Suppressor macrophage treated with lipopolysaccharide for 1 hour (primary cell): ENCODE measurements around the gene DBP.
"Not testable (repeated sequence)": the region's sequence is repeated elsewhere in the genome, so short reads cannot be mapped to it uniquely, and the experiment has no call there.

Experiments
- DNase-seq, 3 donors: peaks; one replicate each; pipeline ENCODE4 v3.0.0-alpha.2; 2020 to 2022

The DBP gene, protein sequence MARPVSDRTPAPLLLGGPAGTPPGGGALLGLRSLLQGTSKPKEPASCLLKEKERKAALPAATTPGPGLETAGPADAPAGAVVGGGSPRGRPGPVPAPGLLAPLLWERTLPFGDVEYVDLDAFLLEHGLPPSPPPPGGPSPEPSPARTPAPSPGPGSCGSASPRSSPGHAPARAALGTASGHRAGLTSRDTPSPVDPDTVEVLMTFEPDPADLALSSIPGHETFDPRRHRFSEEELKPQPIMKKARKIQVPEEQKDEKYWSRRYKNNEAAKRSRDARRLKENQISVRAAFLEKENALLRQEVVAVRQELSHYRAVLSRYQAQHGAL

DNA sequence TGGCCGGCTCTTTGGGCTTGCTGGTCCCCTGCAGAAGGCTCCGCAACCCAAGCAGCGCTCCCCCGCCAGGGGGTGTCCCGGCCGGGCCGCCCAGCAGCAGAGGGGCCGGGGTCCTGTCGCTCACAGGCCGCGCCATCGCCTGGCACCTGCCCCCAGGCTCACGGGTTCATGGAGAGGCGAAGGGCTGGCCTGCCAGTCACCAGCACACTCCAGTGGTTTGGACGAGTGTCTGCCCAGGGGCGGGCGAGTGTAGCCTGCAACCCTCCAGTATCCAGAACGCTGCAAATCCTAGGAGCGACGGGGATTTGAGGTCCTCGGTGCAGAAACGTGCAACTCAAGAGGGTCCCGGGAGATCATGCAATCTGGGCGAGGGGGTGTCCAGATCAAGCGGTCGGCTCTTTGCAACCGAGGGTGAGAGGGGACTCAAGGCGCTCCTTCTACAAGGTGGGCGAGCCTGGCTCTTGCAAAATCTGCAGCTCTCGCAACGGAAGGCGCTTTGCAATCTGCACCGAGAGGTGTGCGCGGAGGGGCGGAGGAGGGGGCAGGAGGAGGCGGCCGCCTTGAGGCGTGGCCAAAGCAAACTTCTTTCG lies at the start of gene DBP:
Gene DBP (minus strand): TSS at position 521 of the 590 bp plus-strand sequence. CDS start 385 bp downstream, at position 136.
- peak; percentile 46 to 62 (median 50) for DNase-seq

DNA sequence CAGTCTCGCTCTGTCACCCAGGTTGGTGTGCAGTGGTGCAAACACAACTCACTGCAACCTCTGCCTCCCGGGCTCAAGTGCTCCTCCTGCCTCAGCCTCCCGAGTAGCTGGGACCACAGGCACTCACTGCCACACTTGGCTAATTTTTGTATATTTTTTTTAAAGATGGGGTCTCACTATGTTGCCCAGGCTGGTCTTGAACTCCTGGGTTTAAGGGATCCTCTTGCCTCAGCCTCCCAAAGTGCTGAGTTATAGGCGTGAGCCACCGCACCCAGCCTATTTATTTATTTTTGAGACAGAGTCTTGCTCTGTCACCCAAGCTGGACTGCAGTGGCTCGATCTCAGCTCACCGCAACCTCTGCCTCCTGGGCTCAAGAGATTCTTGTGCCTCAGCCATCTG lies 49.5 kb upstream of the DBP start:
- not testable (repeated sequence) for DNase-seq

DNA sequence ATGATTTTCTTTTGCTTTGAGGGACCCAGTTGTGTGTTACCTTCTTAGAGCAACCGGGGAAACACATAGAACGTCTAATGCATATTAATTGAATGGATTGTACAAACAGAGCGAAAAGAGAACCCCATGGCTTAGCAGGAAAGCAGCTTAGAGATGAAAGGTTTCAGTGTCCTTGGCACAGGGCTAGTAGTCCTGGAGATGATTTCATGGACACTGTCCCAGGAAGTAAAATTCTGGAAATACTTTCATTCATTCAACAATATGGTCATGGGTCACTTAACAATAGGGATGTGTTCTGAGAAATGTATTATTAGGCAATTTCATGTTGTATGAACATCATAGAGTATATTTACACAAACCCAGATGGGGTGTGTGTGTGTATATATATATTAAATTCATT lies 48.9 kb upstream of the DBP start:
- no peak for DNase-seq

DNA sequence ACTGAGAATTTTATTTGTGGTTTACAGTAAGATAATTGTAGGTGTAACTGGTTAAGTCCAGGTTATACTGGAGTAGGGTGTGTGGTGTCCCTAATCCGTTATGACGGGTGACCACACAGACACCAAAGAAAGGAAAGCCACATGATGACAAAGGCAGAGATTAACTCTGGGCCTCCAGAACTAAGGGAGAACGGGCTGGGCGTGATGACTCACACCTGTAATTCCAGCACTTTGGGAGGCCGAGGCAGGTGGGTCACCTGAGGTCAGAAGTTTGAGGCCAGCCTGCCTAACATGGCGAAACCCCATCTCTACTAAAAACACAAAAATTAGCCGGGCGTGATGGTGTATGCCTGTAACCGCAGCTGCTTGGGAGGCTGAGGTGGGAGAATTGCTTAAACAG lies 48.4 kb upstream of the DBP start:
- no peak for DNase-seq

DNA sequence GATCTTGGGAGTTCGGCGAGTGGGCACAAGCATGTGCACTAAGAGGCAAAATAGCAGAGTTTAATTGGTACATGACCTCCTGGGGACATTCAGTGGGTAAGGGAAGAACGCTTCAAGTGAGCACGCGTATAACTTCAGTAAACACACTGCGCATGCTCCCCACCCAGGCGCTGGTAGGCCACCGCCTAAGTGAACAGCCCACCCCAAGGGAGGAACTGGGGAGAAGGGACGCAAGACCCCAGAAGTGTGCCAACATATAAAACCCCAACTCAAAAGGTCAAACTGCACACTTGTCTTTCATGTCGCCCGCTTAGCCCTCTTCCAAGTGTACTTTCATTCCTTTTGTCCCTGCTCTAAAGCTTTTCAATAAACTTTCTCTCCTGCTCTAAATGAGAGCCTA lies 46.2 kb upstream of the DBP start:
- peak in 2 of 3 donors; percentile 19 to 52 for DNase-seq

DNA sequence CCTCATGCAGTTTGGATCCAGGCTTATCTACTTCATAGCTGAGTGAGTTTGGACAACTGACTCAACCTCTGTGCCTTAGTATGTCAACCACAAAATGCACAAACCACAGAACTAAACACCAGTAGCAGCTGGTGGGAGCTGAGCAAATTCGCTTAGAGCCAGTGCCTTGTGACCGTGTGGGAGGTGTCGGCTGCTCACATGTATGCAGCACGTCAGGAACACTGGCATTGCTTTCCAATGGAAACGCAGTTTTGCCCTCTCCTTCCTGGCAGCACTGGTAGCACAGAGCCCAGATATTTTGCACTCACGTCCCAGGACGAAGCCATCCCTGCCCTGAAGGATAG lies 43.9 kb upstream of the DBP start:
- peak in 2 of 3 donors; percentile 22 to 44 for DNase-seq

DNA sequence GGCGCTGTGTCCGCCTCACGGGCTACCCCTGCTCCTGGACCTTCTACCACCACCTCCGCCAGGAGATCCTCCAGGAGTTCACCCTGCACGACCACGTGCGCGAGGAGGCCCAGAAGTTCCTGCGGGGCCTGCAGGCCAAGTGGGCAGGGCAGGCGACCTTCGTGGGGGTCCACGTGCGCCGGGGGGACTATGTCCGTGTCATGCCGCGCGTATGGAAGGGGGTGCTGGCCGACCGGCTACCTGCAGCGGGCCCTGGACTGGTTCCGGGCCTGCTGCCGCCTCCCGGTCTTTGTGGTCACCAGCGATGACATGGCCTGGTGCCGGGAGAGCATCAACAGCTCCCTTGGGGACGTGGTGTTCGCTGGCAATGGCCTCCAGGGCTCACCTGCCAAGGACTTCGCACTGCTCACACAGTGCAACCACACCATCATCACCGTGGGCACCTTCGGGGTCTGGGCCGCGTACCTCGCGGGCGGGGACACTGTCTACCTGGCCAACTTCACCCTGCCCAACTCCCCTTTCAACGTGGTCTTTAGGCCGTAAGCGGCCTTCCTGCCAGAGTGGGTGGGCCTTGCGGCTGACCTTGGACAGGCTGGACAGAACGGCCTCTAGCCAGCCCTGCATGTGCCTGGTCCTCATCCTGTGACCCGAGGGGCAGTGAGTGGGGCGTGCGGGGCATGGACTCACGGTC lies 43.4 kb upstream of the DBP start:
- DNase-seq = no peak

DNA sequence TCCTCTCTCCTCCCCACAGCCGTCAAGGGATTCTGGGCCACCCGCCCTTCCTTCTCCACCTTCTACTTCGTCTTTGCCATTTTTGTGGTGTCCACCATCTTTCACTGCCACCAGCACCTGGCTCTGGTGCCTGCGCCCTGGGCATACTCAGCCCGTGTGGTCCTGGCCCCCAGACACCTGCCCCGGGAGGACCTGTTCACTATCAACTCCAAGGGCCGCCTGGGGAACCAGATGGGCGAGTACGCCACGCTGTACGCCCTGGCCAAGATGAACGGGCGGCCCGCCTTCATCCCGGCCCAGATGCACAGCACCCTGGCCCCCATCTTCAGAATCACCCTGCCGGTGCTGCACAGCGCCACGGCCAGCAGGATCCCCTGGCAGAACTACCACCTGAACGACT lies 42.8 kb upstream of the DBP start:
- DNase-seq = not testable (repeated sequence)

DNA sequence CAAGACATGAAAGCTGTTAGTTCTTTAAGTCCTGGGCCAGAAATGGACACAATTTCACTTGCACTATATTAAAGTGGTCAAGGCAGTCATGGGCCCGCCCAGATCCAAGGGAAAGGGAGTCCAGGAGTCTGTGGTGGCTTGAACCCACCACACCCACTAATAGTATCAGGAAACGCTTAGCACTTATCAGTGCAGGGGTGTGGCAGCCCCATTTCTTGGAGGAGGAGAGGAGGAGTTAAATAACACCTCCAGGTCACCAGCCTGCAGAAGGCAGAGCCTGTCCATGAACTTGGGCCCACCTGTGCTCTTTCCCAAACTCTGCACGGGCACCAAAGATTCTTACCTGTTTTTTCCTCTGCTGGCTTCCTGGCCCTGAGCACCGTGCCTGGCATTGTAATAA lies 41.0 kb upstream of the DBP start:
- no peak for DNase-seq

DNA sequence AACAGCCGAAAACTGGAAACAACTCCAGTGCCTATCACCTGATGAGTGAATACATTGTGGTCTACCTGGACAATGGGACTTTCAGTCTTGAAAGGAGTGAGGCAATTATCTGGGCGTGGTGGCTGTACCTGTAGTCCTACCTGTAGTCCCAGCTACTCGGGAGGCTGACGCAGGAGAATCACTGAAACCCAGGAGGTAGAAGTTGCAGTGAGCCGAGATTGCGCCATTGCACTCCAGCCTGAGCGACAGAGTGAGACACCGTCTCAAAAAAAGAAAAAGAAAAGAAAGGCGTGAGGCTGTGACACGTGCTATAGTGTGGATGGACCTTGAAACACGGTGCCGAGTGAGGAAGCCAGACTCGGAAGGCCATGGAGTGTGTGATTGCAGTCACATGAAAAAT lies 39.7 kb upstream of the DBP start:
- DNase-seq = no peak

DNA sequence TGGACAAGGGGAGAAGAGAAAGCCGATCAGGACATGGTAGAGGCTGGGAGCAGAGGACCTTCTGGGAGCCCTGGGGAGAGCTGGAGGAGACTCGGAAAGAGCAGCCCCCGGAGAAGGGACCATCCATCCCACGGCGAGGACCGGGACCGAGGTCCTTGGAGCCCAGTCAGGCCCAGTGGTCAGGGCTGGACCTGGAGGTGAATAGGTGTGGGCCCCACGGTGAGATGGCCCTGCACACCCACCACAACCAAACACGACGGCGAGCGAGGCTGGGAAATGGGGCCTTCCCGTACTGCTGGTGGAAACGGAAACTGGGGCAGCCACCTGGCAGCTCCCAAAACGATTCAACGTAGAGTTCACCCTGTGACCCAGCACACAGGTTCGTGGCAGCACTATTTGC lies 39.3 kb upstream of the DBP start:
- DNase-seq = no peak

DNA sequence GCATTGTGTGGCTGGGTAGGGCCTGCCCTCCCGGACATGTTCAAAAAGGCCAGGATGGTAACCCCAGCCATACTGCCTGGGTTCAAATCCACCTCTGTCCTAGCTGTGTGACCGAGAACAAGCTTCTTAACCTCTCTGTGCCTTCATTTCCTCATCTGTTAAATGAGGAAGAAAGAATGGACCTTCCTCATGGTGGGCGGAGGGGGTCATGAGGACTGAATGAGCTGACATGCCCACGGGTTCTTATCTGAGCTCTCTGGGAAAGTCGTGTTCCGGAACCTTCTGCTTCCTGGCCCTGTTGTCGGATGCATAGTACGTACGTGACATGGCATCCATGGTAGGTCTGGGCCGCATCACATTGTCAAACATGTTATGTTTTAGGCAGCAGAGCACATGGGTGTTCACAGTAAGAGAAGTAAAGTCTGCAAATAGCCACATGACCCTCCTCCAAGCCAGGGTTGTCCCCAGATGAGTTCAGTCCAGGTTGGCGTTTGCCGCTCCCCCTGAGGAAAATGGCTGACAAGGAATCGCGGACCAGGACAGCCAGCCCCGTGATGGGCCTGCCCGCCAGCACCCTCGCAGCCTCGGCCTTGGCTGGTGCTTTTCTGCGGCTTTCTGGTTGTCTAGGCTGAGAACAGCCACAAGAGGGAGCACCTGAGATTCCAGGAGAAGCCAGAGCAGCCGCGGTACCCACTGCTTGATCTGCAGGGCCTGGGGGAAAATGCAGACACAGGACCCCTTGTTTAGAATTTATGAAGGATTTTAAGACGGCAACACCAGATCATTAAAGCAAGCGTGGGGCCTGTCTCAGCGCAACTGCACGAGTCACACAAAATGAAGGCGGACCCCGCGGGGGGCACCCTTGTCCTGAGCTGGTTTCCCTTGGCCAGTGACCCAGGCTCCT lies 38.0 kb upstream of the DBP start:
- peak; percentile 88 to 93 (median 90) for DNase-seq

DNA sequence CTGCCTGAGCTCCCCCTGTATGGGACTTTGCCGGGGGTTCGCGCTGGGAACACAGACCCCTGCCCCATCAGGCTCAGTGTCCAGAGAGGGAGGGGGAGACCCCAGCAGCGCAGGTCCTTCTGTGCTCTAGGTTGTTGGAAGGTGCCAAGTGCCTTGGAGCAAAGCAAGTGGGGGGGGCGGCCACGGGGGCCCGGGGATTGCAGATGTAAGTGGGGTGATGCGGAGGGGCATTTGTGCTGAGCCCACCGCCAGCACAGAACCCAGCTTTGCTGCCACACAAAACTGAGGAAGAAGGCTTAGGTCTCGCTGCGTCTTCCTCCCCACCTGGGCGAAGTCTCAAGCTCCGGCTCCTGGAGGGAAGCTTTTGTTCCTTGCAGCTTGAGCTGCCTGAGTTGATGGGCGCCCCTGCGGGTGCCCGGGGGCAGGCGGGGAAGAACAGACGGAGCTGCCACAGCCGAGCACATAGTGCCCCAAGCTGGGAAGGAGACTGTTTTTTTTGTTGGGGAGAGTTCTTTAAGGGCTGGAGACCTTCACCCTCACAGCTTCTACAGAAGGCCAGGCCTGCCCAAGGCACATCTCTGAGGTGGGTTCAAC lies 37.1 kb upstream of the DBP start:
- no peak for DNase-seq

DNA sequence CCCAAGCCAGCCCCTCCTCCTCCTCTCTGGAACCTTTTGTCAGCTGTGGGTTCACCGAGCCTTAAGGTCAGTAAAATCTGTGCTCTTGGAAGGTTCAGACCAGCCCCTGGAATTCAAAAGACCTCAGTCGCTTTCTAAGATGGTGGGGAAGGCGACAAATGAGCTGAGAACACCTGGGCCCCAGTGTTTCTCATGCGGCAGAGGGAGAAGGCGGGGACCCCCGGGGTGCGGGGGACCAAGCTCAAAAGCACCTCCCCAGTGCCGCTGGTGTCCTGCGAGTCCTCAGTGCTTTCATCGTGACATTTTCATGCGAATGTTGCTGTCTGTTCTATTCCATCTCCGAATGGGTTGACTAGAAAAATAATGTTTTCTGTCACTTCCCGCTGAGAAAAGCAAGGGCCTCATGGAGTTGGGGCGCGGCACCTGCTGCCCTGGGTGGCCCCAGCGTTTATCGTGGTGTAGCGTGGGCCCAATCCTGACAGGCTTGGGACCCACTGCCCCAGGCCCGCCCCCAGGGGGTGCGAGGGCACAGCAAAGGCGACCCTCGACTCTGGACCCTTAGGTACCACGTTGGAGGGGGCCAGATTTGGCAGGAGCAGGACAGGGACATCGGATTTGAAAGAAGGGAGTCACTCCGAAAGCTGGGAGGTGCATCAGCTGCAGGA lies 36.4 kb upstream of the DBP start:
- no peak for DNase-seq

DNA sequence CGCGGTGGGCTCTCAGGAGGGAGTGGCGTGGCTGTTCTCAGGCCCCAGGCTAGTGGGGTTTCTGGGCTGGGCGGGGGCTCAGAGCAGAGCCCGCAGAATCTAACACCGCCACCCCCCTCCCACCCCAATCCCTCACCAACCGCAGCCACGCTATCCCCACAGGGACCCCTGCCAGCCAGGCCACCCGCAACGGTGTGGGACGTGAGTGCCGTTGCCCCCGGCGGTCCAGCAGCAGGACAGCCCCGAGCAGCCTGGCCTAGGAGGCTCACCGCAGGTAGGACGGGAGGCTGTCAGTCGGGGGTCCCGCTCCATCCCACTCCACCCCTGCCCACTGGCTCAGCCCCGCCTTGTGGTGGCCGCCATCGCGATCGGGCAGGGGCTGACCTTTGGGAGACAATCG lies 35.8 kb upstream of the DBP start, which contains the start of gene NTN5:
Gene NTN5 (minus strand): TSS at position 24 of the 400 bp plus-strand sequence. CDS start 2,031 bp downstream, outside the sequence.
- no peak for DNase-seq

DNA sequence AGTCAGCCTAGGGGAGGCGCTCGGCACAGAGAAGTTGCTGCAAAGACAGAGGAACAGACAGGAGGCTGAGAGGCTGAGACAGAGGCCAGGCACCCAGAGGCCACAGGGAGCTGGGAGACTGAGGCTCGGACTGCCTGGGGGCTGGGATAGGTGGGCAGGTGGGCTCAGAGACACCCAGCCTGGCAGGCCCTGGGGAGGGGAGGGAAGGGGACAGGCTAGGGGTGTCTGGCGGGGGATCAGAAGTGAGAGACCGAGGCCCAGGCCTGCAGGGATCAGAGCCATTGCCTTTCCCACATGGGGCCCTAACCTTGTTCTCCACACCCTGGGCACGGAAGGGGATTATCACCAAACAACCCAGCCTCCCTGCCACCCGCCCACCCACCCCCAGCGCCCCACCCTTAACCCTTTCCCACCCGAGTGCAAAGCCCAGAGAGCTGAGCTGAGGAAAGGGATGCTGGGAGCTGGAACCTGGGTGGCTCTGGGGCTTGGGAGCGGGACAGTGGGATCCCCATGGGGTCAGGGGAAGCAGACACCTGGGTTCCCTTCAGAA lies 34.3 kb upstream of the DBP start:
- DNase-seq = no peak

DNA sequence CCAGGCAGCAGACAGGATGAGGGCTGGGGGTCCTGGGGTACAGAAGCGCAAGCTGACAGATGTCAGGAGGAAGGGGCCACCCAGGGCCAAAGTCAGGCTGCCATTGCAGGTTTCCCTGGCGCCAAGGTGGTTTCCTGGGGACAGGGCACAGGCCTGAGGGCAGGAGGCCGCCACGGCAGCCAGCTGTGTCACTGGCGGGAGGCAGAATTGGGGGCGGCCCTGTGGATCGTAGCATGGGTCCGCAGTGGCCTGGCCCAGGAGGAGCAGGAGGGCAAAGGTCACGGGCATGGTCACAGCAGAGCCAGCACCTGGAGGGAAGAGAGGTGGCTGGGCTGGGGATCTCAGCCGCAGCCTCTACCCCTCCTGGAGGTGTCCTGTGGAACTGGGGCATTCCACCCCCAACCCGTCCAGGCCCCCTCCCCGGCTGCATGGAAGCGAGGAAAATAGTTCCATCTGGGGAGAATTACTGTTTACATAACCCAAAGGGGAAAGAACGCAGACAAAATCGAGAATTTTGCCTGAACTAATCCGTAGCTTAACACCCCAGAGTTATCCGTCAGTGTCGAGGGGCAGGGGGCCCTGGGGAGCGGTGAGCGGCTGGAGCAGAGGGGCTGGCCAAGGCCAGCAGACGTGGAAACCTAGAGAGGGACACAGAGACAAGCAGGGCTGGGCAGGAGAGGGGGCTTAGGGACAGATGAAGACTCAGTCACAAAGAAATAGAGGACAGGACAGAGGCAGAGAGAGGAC lies 33.7 kb upstream of the DBP start:
- no peak for DNase-seq

DNA sequence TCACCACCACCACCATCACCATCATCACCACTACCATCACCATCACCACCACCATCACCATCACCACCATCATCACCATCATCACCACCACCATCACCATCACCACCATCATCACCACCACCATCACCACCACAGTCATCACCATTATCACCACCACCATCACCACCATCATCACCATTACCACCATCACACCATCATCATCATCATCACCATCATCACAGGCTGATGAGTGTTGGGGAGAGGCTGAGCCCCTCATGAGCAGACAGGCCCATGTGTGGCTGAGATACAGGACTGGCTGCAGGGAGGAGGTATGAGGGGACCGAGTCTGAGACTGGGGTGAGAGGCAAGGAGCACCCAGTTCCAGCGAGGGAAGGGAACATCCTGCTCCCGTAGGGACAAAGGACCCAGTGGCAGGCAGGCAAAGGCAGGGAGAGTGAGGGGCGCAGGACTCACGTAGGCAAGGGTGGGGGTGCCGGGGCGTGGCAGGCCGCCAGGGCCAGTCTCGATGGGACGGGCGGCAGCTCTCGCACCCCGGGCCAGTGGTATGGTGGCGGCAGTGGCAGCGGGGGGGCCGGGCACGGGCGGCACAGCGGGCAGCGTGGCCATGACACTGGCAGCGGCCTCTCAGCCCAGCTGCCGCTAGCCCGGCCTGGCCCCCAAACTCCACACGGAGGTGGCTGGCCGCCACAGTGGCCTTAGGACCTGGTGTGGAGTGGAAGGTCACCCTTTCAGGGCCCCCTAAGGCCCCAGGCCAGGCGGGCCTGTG lies 32.9 kb upstream of the DBP start:
- no peak for DNase-seq

DNA sequence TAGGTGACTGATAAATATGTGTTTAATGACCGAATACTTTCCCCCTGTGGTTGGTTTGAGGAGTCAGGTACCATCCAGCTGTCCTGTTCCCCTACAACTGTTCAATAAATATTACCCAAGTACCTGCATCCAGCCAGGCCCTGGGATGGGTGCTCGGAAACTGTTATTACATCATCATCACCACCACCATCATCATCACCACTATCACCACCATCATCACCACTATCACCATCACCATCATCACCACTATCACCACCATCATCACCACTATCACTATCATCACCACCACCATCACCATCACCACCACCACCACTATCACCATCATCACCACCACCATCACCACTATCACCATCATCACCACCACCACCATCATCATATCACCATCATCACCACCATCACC lies 31.6 kb upstream of the DBP start:
- DNase-seq = no peak

DNA sequence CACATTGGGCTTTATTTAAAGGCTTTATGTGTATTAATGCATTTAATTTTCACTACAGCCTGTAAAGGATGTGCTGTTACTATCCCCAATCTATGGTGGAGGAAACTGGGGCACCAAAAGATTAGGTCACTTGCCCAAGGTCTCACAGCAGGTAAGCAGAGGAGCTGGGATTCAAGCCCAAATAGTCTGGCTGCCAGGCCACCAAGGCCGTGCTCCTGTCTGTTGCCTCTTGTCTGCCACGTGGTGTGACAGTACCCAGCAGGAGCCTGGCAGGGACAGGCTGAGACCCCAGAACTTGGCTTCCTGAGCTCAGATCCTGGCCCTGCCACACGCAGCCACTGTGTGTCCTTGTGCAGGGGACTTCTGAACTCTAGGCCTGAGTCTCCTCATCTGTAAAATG lies 31.2 kb upstream of the DBP start:
- no peak for DNase-seq
